GM18868 (cell line): ENCODE measurements around the gene SORCS2.
"Not testable (repeated sequence)": the region's sequence is repeated elsewhere in the genome, so short reads cannot be mapped to it uniquely, and the experiment has no call there.

Experiments used
- ATAC-seq: cut with Tn5 transposase; IDR thresholded peaks from one replicate; pipeline ENCODE4 v1.9.1; 2021; ENCODE audit warnings: mild to moderate bottlenecking, moderate library complexity; ENCODE audit not compliant: unreplicated experiment

The SORCS2 gene

DNA sequence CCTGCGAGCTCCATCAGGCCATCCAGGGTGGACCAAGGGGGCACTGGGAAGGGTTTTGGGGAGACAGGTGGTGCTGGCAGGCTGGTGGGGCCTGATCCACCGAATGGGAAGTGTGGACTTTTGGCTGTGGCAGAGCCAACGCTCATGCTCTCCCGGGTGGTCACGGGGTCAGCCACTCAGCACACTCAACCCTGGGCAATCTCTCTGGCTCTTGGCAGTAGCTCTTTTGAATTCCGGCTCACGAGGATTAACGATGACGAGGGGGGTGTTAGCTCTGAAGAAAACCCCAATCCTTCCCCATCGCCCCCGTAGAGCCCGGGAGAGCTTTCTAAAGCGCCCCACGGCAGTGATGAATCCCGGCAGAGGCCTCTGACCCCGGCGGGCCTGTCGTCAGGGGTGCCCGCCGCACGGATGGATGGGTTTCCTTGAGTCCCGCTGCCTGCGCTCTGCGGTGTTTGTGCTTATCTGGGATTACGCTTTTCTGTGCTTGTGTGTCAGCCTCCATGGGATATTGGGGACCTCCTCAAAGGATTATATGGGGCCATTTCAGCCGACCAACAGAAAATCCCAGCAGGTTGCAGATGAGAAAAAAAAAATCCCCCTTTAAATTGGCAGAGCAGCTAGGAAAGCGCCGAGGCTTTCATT is 399.2 kb downstream of the SORCS2 start:
- no peak for ATAC-seq

DNA sequence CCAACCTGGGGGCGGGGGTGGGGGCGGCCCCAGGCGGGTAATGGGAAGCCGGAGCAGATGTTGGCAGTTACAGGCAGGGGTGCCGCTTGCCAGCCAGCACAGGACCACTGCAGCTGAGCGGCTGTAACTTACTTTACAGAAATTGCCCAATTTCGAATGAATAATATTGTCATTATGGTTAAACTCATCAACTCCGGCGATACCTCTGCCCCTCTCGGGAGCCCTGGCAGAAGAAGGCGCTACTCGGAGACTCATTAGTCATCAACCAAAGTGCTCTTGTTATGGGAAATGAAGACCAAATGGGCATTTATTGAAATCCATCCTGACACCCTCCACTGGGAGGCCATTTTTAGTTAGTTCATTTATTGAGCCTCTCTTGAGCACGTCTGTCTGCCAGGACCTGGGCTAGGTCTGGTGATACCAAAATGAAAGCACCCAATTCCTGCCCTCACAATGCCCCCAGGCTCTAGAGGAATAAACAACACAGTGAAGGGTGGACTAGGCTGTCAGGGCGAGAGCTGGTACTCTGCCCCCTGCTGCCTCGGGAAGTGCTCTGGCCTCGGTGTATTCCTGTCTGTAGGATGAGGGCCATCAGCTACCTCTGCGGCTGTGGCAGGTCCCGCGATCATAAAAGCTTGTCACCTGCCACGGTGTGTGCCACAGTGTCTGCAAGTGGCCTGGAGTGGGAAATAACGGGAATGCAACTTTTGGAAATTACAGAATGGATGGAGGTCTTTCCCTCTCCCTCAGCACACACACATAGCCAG is 401.5 kb downstream of the SORCS2 start:
- ATAC-seq, result no peak

DNA sequence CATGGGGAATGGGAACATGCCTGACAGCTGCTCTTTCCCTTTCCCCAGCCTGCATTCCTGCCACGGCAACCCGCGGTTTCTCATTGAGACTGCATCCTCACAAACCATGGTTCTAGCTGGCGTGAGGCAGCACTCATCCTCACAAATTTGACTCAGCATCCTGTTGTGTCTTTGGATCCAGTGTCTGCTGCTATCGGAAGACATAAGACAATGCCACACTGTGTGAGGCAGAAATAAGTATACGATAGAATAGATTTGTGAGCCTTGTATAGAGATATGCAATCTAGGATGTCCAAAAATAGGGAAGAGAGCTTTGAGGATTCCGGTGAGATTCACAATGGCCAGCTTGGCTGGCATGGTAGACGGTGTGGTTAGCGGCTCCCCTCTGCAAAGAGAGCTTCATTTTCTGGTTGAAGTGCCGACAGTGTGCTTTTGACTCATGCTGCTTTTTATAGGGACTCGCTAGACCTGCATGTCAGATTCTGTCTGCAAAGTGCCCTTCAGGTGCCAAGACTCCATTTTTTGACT is 403.7 kb downstream of the SORCS2 start:
- no peak for ATAC-seq

DNA sequence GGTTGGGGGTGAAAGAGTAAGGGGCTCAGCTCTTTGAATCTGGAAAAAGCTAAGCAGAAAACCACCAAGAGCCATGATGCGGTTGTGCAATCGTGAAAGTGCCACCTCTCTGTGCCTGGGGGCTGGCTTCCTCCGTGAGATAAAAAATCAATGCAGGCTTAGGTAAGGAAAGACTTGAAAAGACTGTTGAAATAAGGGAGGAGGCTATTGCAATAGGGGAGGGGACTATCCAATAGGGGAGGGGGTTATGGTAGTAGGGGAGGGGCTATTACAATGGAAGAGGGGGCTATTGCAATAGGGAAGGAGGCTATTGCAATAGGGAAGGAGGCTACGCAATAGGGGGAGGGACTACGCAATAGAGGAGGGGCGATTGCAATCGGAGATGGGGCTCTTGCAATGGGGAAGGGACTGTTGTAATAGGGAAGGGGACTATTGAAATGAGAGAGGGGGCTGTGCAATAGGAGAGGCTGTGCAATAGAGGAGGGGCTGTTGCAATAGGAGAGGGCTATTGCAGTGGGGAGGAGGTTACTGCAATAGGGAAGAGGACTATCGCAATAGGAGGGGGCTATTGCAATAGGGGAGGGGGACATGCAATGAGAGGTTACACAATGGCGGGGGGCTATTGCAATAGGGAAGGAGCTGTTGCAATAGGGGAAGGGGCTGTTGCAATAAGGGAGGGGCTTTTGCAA is 404.7 kb downstream of the SORCS2 start:
- ATAC-seq, result no peak

DNA sequence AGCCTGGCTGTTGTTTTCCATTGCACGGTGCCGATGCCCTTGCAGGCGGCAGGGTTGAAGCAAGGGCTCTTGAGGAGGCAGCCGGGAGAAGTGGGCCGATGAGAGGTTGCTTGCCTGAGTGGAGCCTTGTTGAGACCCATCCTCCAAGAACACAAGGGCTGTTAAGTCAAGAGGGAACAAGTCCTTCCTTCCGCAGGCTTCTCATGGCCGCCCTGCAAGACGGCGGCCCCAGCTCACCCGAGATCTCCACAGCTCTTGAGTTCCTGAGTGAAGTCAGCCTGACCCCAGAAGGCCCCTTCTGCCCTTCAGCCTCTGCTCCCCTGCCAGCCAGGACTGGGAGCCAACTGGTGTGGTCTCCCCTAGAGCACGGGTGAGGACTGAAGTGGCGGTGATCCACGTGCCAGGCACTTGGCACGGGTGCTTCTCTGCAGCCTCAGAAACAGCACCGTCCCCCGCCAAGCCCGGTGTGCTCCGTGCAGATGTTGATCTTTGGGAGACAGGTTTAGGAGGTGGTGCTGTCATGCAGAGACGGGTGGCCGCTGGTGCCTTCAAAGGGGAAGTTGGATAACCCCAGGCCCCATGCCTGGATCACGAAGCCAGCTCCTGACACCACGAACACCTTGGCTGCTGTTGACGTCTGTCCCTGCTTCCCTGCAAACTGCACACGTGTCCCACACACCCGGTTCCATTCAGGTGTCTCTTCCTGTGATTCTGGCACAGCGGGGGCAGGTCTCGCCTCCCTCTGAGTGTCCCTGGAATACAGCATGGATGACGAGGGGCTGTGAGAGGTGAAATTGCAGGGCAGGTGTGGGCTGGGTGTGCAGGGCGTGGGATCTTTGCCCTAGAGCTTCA is 406.8 kb downstream of the SORCS2 start:
- no peak for ATAC-seq

DNA sequence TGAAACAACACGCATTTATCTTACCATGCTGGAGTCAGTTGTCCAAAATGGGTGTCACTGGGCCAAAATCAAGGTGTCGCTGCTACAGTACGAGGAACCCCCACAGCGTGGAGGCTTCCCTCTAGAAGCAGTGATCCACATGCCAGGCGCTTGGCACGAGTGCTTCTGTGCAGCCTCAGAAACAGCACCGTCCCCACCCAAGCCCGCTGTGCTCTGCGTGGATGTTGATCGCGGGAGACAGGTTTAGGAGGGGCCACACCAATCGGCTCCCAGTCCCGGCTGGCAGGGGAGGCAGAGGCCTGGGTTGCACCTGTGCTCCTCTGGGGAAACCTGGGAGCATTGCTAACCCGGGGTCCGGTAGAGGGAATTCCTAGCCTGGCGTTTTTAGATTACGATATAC is 407.9 kb downstream of the SORCS2 start:
- ATAC-seq, result no peak

DNA sequence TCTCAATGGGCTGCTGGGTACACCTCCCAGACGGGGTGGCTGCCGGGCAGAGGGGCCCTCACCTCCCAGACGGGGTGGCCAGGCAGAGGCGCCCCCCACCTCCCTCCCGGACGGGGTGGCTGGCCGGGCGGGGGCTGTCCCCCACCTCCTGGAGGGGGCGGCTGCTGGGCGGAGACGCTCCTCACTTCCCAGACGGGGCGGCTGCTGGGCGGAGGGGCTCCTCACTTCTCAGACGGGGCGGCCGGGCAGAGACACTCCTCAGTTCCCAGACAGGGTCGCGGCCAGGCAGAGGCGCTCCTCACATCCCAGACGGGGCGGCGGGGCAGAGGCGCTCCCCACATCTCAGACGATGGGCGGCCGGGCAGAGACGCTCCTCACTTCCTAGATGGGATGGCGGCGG is 409.8 kb downstream of the SORCS2 start:
- not testable (repeated sequence) for ATAC-seq

DNA sequence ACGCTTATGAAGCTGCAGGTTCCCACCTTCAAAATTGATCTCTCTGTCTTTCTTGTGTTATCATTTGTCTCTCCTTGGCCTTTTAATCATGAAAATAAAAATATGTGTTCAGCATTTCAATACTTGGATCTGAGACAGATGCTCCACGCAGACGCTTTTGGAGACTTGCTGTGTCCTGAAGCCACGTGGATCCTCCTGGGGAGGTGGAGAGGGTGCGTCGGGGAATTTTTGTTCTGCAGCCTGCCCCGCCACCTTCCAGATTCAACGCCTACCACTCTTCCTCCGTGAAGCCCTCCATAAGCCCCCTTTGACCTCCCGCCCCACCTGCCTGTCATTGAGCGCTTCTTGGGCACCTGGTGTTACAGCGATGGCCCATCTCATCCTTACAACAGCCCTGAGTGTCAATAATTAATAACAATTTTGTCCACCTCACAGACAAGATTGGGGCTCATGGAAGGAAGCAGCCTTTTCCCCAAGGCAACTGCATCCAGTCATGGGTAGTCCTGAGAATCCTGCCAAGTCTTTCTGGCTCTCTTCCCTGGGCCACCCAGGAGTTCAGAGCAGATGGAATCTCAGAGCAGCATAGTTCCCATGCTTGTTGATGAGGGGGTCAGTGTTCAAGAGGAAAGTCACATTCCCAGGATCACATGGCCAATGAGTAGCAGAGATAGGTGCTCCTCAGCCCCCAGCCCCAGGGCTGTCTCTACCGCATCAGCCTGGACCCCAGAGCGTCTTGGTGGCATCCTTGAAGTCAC is 415.0 kb downstream of the SORCS2 start:
- ATAC-seq, result no peak

DNA sequence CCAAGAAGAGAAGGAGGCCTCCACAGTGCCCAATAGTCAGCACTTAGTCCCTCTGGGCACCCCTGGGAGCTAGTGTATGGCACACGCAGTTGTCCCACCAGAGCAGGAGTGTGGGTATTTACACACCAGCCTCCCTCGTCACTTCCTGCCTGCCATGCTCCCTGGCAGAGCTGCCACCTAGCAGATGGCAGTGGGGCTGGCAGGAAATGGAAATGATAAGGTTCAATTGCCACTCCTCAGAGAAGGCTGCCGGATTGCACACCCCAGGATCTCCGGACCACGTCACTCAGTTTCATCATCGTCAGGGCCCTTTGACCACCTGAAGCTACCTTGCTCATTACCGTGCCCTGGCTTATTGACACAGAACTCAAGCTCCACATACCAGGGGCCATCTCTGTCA is 415.7 kb downstream of the SORCS2 start:
- ATAC-seq, result no peak

DNA sequence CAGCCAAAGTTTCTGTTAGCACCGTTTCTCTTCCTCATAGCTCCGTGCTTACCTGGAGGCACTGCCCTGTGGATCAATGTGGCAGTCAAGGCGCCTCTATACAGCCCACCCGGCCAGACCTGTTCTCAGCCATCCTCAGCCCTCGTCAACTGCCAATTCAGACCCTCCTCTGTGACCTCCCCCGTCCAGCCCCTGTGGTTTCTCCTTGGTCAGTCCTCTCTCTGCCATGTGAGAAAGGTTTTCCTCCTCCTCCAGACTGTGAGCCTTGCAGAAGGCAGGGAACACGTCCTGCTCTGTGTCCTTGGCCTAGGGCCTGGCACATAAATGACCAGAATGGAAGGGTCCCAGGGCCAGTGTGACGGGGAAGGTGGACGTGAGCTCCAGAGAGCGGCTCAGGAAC is 417.0 kb downstream of the SORCS2 start:
- ATAC-seq, result no peak

DNA sequence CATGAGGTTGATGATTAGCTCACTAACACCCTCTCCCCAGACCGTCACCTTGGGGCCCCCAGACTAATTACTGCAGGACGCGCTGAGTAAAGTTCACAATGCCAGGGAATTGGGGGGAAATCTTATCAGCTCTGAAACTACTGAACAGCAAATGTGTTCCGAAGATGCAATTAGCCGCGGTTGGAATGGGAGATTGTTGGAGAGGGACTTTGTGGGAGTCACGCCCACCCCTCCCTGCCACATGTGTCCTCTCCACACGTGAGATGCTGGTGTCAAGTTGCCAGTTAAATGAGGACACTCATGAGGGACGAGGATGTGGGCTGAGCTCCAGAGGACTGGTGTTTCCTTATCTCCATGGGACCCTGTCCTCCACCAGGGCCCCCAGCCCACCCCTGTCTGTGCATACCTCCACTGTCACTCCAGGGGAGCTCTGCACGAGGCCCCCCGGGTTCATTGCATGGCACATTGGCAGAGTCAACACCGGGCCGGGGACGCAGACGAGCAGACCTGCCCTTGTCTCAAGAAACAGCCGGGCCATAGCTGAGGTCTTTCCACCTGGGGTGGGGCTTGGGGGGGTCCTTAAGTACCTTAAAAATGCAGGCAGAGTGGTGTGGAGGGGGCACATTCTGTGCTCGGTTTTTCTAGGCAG is 417.8 kb downstream of the SORCS2 start:
- no peak for ATAC-seq

DNA sequence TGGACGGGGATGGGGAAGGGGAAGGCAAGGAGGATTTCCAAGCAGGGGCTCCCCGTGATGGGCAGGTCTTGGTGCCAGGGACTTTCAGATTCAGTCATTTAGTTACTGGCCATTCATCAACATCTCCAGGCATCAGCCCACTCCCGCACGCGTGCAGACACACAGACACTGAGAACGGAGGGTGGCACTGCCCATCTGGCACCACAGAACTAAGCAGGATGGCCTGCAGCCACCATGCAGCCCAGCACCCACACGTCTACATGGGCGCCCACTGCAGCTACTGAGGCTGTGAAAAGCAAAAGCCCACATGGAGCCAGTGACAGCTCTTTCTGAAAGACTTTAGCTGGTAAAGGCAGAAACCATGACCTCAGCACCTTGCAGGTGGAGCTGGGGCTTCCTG is 418.5 kb downstream of the SORCS2 start:
- no peak for ATAC-seq

DNA sequence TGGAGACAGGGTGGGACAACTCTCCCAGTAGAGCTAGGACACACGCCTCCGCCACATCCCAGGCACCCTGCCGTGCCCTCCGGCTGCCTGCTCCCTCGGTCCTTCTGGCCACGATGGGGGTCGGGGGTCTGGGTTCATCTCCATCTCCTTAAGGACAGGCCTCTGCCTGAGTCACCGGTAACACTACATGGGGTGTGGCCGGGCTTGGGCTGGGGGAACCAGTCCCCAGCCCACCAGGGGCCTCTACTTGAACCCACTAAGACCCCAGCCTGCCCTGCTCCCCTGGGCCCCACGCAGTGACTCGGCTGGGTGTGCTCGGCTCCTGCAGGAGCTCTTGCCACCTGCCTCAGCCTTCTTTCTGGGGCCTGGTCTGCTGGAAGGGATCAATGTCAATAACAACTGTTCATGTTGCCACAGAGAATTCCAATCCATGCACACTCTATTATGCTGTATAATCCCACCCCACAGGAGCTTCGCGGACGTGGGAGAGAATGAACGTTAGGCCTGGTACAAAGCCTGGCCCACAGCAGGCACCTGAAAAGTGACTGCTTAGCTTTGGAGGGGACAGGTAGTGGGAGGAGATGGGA is 420.1 kb downstream of the SORCS2 start:
- ATAC-seq, result no peak

DNA sequence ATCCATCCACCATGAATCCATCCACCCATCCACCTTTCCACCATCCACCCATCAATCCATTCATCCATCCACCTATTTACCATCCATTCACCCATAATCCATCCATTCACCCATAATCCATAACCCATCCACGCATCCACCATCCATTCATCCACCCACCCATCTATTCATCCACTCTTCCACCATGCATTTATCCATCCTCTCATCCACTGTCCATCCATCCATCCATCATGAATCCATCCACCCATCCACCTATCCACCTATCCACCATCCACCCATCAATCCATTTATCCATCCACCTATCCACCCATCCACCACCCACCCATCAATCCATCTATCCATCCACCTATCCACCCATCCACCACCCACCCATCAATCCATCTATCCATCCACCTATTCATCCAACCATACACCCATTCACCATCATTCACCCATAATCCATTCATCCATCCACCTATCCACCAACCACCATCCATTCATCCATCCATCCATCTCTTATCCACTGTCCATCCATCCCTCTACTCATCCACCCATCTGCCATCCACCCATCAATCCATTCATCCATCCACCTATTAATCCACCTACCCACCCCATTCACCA is 422.1 kb downstream of the SORCS2 start:
- no peak for ATAC-seq

DNA sequence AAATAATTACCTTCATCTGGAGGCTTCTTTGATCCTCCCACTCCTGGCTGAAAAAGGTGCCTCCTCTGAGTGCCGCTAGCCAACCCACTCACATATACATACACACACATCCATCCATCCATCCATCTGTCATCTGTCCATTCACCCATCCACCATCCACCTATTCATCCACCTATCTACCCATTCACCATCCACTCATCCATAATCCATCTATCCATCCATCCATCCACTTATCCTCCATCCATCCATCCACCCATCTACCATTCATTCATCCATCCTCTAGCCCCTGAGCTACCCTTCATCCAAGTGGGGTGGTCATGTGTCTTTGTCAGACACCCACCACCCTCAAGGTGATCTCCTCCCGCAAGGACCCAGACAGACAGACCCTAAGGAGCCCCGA is 423.9 kb downstream of the SORCS2 start:
- ATAC-seq, result no peak

DNA sequence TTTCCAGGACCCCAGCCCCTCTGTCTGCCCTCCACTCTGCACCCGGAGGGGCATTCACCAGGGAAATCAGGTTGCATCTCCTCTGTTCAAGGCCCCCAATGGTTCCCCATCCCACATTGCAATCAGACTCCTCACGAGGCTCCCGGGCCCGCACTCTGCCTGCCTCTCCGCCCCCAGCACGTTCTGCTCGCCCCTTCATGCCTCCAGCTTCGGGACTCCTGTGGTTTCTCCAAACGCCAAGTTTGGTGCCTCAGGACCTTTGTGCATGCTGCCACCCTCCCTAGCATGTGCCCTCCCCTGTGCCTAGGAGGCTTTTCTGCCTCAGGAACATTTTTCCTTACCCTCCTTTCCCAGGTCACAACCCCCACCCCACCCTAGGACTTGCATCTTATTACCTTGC is 426.0 kb downstream of the SORCS2 start:
- no peak for ATAC-seq

DNA sequence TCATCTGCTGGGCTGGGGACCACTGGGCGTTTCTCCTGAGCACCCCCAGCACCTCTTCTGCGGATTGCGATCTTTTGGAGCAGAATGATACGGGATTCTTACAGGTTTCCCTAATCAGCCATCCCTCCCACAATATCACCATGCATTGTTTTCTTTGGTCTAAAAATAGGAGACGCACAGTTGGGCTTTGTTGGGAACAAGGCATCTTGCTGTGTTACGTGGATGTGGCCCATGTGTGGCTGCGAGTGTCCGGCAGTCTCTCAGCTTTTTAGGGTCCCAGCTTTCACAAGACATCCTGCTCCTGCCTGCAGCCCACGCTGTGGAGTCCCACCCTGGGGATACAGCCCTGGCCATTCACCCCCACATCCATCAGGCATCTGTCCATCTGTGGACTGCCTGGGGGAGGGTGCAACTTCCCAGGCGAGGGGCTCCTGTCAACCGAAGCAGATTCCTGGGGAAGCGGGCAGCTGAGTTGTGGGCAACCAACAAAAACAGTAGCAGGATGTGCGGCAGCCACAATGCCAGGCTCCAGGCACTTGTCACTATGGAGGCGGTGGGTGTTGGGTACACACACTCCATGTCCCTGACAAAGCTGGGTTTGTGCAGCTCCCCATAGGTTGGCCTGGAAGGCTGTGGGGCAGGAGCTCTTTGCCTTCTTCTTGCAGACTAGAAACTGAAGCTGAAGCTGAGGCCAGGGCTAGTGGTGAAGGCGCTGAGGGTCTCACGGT is 427.9 kb downstream of the SORCS2 start:
- no peak for ATAC-seq

DNA sequence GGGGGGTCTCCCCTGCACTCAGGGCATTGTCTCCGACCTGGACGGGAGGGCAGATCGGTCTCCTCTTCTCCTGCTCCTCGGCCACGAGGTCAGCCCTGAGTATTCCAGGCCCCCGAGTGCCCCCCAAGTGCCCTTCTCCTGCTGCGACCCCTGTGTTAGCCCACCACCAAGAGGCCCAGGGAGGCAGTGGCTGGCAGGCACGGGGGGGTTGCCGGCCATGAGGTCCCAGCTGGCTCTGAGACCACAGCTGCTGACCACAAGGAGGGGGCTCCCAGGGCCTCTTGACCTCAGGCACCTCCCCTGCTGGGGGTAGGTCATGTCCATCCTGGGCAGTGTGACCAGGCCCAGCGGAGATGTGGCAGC is 428.5 kb downstream of the SORCS2 start:
- no peak for ATAC-seq
